ENCODE measurements around the gene RAD51B.

RAD51B gene

DNA sequence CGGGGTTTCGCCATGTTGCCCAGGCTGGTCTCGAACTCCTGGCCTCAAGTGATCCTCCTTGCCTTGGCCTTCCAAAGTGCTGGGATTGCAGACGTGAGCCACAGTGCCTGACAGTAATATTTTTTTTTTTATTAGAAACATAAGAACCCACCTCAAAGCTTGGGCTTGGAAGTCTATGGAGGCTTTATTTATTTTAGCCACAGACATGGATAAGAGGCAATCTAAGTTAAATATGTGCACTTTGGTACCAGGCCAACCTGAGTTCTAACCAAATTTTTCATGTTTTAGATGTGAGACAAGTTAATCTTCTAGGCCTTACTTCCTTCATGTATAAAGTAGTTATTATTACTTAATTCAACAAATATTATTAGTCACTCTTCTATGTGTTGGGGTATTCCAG is 96.9 kb downstream of the RAD51B start:
- no peak for DNase-seq (ENCODE audit: low read depth in 2 of 2)
- no peak overlapping the region for H3K4me3 ChIP-seq (replicated peaks in 1 of 2; ENCODE audit: low read depth in 2 of 2, low read length in 2 of 2)
- TF ChIP-seq, protein P1, sequence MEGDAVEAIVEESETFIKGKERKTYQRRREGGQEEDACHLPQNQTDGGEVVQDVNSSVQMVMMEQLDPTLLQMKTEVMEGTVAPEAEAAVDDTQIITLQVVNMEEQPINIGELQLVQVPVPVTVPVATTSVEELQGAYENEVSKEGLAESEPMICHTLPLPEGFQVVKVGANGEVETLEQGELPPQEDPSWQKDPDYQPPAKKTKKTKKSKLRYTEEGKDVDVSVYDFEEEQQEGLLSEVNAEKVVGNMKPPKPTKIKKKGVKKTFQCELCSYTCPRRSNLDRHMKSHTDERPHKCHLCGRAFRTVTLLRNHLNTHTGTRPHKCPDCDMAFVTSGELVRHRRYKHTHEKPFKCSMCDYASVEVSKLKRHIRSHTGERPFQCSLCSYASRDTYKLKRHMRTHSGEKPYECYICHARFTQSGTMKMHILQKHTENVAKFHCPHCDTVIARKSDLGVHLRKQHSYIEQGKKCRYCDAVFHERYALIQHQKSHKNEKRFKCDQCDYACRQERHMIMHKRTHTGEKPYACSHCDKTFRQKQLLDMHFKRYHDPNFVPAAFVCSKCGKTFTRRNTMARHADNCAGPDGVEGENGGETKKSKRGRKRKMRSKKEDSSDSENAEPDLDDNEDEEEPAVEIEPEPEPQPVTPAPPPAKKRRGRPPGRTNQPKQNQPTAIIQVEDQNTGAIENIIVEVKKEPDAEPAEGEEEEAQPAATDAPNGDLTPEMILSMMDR (IDR thresholded peaks at IDR 0.05; ENCODE audit: low read depth, low read length), result no peak

DNA sequence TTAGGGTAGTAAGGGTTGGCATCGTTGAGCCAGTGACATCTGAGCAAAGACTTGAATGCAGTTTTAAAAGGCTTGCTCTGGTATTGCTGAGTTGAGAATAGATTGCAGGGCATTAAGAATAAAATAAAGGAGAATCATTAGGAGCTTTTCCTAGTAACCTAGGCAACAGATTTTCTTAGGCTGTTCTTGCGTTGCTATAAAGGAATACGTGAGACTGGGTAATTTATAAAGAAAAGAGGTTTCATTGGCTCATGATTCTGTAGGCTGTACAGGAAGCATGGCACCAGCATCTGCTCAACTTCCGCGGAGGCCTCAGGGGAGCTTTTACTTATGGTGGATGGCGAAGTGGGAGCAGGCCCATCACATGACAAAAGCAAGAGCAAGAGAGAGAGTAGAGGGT is 97.4 kb downstream of the RAD51B start:
- DNase-seq (ENCODE audit: low read depth in 2 of 2), result no peak
- H3K4me3 ChIP-seq (replicated peaks in 1 of 2; ENCODE audit: low read depth in 2 of 2, low read length in 2 of 2), result no peak overlapping the region
- TF ChIP-seq, protein P1 (IDR thresholded peaks at IDR 0.05; ENCODE audit: low read depth, low read length), result no peak

DNA sequence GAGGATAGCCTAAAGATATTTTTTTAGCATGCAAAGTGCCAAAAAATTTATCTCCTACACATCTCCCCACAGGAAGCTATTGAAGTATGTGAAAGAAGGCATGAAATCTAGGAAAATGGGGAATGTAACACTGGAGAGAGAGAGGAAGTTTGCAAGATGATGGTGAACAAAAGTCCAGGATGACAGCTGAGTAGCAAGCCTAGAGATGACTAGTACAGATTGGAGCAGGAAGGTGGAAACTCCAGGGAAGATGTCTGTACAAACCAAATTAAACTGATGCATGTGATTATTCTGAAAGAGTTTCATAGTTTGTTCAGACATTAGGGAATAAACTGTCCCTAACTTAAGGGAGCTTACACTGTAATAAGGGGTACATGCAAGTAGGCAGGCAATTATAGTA is 99.3 kb downstream of the RAD51B start:
- DNase-seq (ENCODE audit: low read depth in 2 of 2), result no peak
- TF ChIP-seq, protein P1 (IDR thresholded peaks at IDR 0.05; ENCODE audit: low read depth, low read length), result no peak
- H3K4me3 ChIP-seq (replicated peaks in 1 of 2; ENCODE audit: low read depth in 2 of 2, low read length in 2 of 2), result no peak overlapping the region

DNA sequence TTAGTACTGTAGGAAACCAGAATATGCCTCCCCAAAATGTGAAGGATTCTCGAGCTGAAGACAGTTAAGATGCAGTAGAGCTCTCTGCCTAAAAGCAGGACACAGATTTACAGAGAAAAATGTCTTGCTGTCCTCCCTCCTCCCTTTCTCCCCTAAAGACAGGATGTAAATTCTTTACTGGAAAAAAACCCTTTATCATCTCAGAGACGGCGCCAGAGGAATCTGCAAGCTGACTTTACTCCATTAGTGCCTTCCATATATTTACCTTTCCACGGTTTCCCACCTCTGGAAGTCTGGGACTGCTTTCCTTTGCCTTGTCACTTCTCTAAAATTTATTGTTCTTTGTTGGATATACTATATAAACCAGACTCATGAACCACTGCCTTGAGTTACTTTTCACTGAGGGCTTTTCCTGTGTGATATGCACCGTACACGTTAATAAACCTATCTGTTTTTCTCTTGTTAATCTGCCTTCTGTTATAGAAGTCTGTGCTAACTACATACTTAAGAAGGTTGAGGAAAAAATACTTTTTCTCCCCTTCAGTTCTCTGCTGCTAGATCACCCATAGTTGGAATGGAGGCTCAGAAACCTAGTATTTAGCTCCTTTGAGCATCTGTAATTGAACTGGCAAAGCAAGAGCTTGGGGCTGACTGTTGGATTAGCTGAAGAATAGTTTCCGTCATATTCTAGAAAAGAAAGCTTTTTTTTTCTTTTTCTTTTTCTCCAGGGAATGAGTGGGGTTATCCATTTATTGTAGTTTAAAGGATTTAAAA is 99.9 kb downstream of the RAD51B start:
- no peak overlapping the region for H3K4me3 ChIP-seq (replicated peaks in 1 of 2; ENCODE audit: low read depth in 2 of 2, low read length in 2 of 2)
- TF ChIP-seq, protein P1 (IDR thresholded peaks at IDR 0.05; ENCODE audit: low read depth, low read length), result no peak
- peak in 1 of 2 donors; percentile 41 for DNase-seq (ENCODE audit: low read depth in 2 of 2)

DNA sequence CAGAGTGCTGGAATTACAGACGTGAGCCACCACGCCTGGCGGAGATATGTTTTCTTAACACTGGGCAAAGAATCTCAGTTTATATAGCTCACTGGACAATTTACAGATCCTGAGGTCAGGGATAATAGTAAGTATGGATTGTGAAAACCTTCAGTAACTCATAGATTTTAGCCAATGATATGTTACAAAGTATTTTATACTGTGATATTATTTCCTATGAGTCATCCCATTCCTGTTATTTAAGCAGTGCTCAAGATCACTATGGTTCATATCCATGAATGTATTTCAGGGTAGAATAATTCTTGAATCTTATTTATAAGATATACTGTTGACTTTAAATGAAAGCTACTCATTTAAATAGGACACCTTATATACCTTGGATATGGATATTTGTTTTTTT is 107.2 kb downstream of the RAD51B start:
- DNase-seq (ENCODE audit: low read depth in 2 of 2), result peak in 1 of 2 donors; percentile 8
- TF ChIP-seq, protein P1 (IDR thresholded peaks at IDR 0.05; ENCODE audit: low read depth, low read length), result no peak
- H3K4me3 ChIP-seq (replicated peaks in 1 of 2; ENCODE audit: low read depth in 2 of 2, low read length in 2 of 2), result no peak overlapping the region

DNA sequence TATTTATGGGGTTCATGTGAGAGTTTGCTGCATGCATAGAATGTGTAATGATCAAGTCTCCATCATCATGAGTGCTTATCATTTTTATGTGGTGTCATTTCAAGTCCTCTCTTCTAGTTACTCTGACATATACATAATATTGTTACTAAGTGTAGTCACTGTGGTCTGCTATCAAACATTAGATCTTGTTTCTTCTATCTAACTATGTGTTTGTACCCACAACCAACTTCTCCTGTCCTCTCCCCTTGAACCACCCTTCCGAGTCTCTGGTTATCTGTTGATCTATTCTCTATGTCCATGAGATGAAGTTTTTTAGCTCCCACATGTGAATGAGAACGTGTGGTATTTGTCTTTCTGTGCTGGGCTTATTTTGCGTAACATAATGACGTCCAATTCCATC is 107.7 kb downstream of the RAD51B start:
- TF ChIP-seq, protein P1 (IDR thresholded peaks at IDR 0.05; ENCODE audit: low read depth, low read length), result no peak
- no peak overlapping the region for H3K4me3 ChIP-seq (replicated peaks in 1 of 2; ENCODE audit: low read depth in 2 of 2, low read length in 2 of 2)
- DNase-seq (ENCODE audit: low read depth in 2 of 2), result no peak

DNA sequence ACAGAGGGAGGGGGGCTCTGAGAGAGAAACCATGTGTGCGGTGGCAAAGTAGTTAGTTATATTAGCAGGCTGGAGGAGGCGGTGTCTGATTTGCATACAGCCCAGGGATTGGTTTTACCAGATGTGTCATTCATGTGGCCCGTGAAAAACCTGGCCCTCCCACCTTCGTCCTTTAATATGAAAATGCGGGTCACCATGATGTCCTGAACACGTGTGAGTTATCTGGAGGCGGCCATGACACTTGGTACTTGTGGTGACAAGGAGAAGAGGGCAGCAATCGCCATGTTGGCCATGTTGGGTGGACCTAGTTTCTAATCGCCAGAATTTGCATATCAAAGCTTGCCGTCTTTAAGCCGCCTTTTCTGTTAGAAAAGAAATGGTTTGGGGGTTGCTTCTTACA is 108.8 kb downstream of the RAD51B start:
- no peak overlapping the region for H3K4me3 ChIP-seq (replicated peaks in 1 of 2; ENCODE audit: low read depth in 2 of 2, low read length in 2 of 2)
- DNase-seq (ENCODE audit: low read depth in 2 of 2), result no peak
- TF ChIP-seq, protein P1 (IDR thresholded peaks at IDR 0.05; ENCODE audit: low read depth, low read length), result no peak

All from cardiac fibroblast (primary cell).